Myocyte (in vitro differentiated cells): ENCODE results near the gene ATP11A. TPM values are rescaled to one million over a fixed set of nuclear protein-coding genes. Genes with fewer than 3 reads are reported as not detected.

Experiments used
- DNase-seq: peaks from one replicate; pipeline ENCODE4 v3.0.0-alpha.2; 2012; ENCODE audit warnings: low read depth
- total RNA-seq: library from RNA; depleted of rRNA; stranded (reverse); fragments of >200 nt; gene quantifications from 2 replicates; pipeline ENCODE4 v1.2.3, GENCODE V29; 2014

Gene ATP11A
- total RNA-seq, 1 donor from 2014 or later: 8.0 TPM

DNA sequence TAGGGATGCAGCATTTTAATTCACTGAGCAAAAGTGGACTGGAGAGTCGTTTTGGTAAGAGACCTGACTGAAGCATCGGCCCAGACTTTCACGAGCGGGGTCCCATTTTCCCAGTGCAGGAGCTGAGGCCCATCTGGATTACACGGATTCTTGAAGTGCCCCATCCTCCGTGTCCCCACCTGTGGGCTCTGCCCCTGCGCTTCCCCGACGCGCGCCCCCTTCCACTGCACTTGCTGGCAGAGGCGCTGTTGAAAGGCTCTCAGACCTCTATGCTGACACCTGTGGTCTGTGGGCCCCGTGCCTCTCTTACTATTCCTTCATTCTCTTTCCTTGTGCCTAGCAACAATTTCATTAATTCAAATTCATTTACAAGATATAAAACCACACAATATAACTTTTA, 228.9 kb downstream of the ATP11A start:
- no peak for DNase-seq

DNA sequence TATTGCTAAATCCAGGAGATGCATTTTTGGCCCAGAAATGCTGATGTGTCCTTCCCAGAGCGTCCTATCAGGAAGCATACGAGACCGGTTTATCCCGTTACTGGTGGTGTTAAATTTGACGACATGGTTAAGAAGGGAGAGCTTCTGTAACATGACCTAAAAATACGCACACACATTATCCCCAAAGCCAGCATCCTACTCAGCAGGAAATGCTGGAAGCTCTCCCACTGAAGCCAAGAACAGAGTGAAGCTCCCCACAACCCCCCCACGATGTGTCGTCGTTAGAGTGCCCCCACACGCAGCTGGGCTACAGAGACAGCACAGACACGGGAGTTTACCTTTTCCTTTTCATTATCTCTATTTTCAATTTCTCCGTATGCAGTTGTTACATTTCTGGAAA, 234.1 kb downstream of the ATP11A start:
- DNase-seq: no peak

DNA sequence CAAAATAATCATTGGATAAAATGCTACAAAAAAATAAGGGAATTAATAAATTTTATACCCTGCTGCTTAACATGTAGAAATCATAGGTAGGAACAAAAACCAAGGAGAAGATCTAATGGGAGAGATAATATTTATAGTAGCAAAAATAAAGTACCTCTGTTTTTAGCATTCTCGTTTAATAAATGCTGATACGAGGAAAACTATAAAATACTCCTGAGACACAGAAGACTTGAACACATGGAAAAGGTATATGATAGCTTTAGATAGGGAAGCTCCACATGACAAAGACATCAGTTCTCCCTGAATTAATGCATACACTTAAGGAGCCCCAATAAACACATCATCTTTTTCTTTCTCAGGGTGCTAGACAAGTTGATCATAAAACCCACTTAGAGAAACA, 234.5 kb downstream of the ATP11A start:
- DNase-seq: no peak

DNA sequence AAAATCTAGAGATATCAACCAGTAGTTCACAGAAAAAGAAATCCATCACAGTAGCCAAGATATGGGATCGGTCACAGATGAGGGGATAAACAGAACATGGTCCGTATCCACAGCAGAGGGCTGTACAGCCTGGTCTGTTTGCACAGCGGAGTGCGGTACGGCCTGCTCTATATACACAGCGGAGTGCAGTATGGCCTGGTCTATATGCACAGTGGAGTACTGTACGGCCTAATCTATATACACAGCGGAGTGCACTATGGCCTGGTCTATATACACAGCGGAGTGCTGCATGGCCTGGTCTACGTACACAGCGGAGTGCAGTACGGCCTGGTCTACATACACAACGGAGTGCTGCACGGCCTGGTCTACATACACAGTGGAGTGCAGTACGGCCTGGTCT, 236.2 kb downstream of the ATP11A start:
- no peak for DNase-seq

DNA sequence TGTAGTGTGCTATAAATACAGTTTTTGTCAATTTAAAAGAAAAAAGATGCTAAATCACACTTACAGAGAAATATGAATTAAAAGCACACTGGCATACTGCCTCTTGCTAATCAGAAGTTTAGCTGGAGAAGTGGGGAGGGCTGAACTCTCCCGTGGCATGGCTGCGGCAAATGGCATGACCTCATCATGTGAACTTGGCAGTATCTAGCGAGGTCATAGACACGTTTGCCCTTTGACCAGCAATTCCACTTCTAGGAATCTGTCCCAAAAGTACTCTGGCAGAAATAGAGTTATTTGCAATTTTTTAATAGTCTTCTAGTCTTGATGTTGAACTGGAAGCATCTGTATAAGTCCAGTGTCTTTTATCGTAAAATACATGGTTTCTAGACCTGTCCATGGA, 237.2 kb downstream of the ATP11A start:
- no peak for DNase-seq

DNA sequence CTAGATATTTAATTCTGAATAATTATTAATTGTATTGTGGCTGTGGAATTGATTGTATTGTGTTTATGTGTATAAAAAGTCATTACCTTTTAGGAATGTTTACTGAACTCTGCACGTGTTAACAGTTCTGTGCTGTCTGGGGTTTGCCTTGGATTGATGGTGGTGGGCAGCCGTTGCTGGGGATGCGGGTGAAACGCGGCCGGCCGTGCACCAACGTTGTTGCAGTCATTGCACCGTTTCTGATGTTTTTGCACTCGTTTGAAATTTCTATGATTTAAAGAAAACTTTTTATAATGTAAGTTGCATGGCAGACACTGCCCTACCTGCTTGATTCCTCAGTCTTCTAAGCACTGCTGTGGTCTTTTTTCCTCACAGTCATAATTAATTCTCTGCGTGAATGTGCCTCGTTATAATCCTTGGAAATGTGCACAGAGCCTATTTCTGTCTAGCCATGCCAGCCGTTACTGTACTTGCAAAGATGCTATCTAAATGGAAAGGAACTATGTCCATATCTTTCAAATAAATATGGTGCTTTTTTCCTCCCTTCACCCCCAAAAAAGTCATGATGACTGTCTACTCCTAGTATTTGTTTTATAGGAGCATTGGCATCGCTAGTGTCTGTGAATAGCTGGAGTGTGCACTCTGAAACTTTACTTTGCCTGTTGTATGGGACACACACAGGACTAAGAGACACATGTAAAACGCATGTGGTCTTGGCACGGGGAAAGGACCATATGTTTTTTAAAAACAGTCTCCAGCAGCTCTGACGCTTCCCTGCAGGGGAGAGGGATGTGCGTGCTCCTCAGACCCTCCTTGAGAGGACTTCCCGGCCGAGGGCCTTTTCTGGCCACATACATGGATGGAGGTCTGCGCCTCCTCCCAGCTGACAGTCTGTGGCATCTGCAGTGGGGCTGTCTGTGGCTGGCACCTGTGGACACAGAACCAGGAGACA, 238.5 kb downstream of the ATP11A start:
- DNase-seq: no peak

DNA sequence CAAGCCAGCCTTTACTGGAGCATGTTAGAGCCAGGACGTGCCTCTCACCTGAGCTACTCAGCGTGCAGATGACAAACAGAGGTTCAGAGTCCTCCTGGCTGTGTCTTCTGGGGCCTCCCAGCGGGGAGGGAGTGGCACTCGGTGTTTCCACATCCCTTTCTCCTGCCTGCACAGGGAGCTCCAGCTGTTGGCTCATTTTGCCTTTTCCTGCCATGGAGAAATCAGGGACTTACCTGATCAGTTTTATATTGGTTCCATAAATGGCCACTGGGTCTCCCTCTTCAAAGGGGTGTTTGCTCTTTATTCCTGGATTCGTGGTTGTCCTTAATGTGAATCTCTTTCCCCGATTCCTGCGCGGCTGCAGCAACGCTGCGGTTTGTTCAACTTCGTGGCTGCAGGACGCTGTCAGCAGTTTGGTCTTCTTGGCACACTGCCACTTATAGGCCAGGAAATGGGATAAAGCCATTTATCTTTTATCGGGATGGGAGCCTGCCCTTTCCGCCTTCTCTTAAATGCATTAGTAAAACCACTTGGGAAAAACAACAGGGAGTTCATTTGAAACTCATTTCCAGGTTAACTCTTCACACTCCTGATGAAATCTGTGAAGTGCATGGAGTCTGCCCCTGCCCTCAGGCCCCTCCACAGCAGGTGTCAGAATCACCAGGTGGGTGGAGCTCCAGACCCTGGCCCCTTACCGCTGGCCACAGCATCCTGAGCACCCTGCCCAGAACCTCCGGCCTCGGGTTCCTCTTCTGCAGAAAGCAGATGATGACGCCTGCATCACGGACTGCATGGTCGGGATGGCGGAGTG, 239.3 kb downstream of the ATP11A start:
- peak; percentile 39 for DNase-seq

DNA sequence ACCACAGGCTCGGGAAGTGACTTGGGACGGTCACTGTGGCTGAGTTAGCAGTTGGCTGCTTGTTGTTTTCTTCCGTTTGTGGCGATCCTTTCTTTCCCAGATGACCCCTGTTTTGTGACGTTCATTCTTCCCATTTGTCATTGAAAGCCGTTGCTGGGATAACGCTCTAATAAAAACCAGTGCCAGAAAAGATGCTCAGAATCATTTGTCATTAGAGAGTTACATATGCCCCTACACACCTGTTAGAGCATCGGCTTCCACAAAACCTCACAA, 239.9 kb downstream of the ATP11A start:
- DNase-seq: peak; percentile 28

DNA sequence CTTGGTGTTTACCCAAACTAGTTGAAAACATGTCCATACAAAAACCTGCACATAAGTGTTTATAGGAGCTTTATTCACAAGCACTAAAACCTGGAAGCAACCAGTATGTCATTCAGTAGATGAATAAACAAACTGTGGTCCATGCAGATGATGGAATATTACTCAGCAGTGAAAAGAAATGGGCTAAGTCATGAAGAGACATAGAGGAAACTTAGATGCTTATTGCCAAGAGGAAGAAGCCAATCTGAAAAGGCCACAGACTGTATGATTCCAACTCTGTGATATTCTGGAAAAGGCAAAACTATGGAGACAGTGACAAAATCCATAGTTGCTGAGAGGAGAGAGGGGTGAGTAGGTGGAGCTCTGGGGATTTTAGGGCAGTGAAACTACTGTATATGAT, 240.4 kb downstream of the ATP11A start:
- no peak for DNase-seq

DNA sequence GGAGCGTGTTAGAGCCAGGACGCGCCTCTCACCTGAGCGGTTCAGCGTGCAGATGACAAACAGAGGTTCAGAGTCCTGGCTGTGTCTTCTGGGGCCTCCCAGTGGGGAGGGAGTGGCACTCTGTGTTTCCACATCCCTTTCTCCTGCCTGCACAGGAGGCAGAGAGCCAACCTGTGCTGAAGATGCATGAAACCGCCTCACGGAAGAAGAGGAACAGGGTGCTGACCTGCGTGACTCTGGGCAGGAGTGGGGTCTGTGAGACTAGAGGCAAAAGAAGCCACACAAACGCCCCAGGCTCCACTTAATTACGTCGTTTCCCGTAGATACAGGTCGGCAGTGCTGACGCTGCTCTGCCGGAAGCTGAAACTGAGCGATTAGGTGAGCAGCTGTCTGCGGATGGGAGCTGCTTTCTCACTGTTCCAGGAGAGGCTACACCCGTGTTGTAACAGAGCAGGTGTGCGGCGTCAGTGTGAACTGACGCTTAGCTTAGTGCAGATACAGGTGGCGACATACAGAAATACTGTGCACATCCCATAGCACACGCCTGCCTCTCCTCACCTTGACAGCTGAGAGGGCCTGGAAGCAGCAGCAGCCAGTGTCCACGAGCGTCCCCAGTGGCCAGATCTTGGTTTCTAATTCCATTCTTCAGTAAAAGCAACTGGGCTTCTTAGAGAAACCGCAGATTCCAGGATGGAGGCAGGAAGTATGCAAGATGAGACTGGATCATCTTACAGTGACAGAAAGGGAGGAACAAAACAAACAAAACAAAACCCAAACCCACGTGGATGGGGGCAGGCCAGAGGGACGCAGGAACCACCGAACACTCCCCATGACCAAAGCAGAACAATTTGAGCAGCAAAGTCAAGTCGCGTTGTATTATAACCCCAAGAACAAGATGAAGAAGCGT, 241.4 kb downstream of the ATP11A start:
- DNase-seq: peak; percentile 96

DNA sequence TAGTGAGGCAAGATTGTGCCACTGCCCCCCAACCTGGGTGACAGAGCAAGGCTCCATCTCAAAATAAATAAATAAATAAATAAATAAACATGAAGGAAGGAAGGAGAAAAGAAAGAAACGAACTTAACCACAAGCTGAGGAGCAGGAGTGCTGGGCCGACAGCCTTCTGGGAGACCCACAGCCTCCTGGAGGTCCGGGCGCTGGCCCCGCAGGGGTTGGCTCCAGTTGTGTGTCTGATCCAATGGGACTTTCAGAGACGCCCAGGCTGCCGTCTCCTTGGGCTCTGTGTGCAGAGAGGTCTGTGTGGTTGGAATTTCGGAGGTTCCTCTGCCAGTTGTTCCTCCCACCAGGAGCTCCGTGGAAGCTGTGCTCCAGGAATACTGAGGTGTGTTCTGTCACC, 243.1 kb downstream of the ATP11A start:
- DNase-seq: no peak

DNA sequence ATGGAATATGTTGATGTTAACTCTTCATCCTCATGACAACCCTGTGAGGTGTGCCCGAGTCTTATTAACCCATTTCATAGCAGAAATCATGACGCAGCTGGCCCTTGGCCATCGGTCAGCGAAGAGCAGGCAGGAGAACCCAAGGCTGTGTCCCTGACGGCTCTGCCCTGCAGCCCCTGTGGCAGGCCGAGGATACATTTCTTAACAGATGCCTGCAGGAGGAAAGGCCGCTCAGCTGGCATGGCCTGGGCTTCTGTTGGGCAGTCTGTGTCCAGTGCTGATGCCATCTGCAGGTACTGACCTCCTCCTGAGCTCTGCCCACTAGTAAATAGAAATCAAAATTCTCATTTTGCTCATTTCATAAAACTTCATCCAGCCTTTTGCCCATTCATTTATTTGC, 243.8 kb downstream of the ATP11A start:
- no peak for DNase-seq

DNA sequence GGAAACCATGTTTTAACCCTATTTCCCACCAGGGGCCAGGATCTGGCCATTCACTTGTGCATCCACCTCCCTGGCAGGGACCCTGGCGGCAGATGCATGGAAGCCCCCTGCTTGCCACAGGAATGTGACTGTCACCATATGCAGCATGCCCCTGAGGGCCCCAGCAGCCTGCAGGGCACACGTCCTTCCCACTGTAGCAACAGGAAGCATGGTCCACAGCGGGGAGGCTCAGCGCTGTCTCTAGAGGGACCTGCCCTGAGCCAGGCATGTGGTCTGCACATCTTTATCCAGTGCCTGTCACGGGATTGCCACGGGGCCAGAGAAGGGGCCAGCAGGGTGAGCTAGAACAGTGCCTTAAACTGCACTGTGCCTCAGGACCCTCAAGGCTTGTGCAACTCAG, 244.2 kb downstream of the ATP11A start:
- DNase-seq: no peak

Other genes starting within 250 kb of the ATP11A start
- 8.4 and 12.5 TPM in 2 replicates for gene TUBGCP3, start 101.9 kb upstream of the ATP11A start, total RNA-seq